GM12864 (cell line): ENCODE data around the gene KCNMA1.

Experiments used
- DNase-seq: peaks from one replicate; pipeline ENCODE4 v3.0.0-alpha.2; 2011; ENCODE audit warnings: low read depth
- H3K4me3 ChIP-seq: 2 replicates; pipeline ENCODE4 v1.5.1; 2011; ENCODE audit warnings: mild to moderate bottlenecking, low read depth, low read length, control low read depth
- CTCF ChIP-seq: IDR thresholded peaks from 2 replicates; pipeline ENCODE4 v1.5.1; 2011; ENCODE audit warnings: low read depth, mild to moderate bottlenecking, moderate library complexity, low read length, control low read depth, inconsistent platforms; ENCODE audit errors: missing control alignments

KCNMA1 gene

GRCh38 chr10:77188000-77188395, 449.6 kb downstream of the KCNMA1 start:
- no peak for DNase-seq
- TF ChIP-seq CTCF = no peak
- H3K4me3 ChIP-seq = no peak overlapping the region

- no peak overlapping the region for H3K4me3 ChIP-seq
- no peak for DNase-seq
- TF ChIP-seq CTCF = no peak
Measured at GRCh38 chr10:77187376-77187999, 450.1 kb downstream of the KCNMA1 start.

GRCh38 chr10:77186936-77187335, 450.7 kb downstream of the KCNMA1 start:
- H3K4me3 ChIP-seq = no peak overlapping the region
- no peak for DNase-seq
- no peak for TF ChIP-seq CTCF

- no peak for TF ChIP-seq CTCF
- no peak for DNase-seq
- H3K4me3 ChIP-seq = no peak overlapping the region
Measured at GRCh38 chr10:77185696-77186095, 451.9 kb downstream of the KCNMA1 start.

GRCh38 chr10:77182803-77183202, 454.8 kb downstream of the KCNMA1 start:
- no peak overlapping the region for H3K4me3 ChIP-seq
- TF ChIP-seq CTCF = no peak
- no peak for DNase-seq

- H3K4me3 ChIP-seq = no peak overlapping the region
- TF ChIP-seq CTCF = no peak
- DNase-seq = no peak
Measured at GRCh38 chr10:77180794-77181193, 456.8 kb downstream of the KCNMA1 start.

GRCh38 chr10:77180104-77180503, 457.5 kb downstream of the KCNMA1 start:
- TF ChIP-seq CTCF = no peak
- H3K4me3 ChIP-seq = no peak overlapping the region

More at GRCh38 chr10:77180104-77180503, 457.5 kb downstream of the KCNMA1 start:
- DNase-seq = no peak
